ENCODE measurements around the gene CLMN. TPM values are rescaled to one million over a fixed set of nuclear protein-coding genes. Genes with fewer than 3 reads are reported as not detected.

CLMN gene
- total and polyA plus RNA-seq, 9 of the 15 experiments (the other 6 are each of a cell fraction or from before 2014, with no cell fraction given), result 0.01 to 0.18 (median 0.07) TPM; not detected in 4

- no peak for TF ChIP-seq AFF4 (CRISPR knock-in tag; IDR thresholded peaks at IDR 0.05)
These were observed 12.9 kb upstream of the CLMN start (continued) for GRCh38 chr14:95332641-95333040.

- in situ Hi-C loops (cut with MboI), result no loop called here
- intact Hi-C loops (cut with micrococcal nuclease), result no loop called here
- peaks cover 2 to 7% of the 10 kb centered on the region in 2 experiments; a peak in 1 of 5 replicates for H3K27me3 ChIP-seq (ENCODE audit: control insufficient read depth in 2 of 2, insufficient read depth in 2 of 2, low read length in 2 of 2)
- no peak overlapping the region for H3K9ac ChIP-seq (ENCODE audit: insufficient read depth in 1 of 2, low read depth in 2 of 2, low read length in 2 of 2)
- H4K20me1 ChIP-seq (replicated peaks; ENCODE audit: control insufficient read depth, insufficient read depth, low read length), result no peaks in the 10 kb centered on the region
- H2AFZ ChIP-seq (ENCODE audit: low read depth, low read length), result no peak overlapping the region
- ChIA-PET POLR2A (no interaction called here), CTCF (ENCODE audit: low intra/inter-chr PET ratio) (no interaction called here)
- H3K36me3 ChIP-seq (ENCODE audit: control insufficient read depth, insufficient read depth, low read length), result no peaks in the 10 kb centered on the region
- FAIRE-seq (no peak), ATAC-seq (no peak), DNase-seq (ENCODE audit: extremely low read depth in 1 of 4, low spot score in 3 of 4) (no peak)
- H3K4me2 ChIP-seq (ENCODE audit: insufficient read depth, low read length), result no peak overlapping the region
- WGBS (ENCODE audit: insufficient coverage, low coverage, missing lambda C conversion rate), result 3% methylated on average over 5 of the region's 10 CpGs
- H3K9me3 ChIP-seq (replicated peaks; ENCODE audit: control insufficient read depth, insufficient read depth, low read depth, low read length), result no peaks in the 10 kb centered on the region
- BruUV-seq (replicated peaks), result no TSS peak
- H3K4me1 ChIP-seq (replicated peaks in 1 of 2; ENCODE audit: control insufficient read depth in 2 of 2, insufficient read depth in 2 of 2, low read length in 2 of 2), result no peaks in the 10 kb centered on the region
- no peaks in the 10 kb centered on the region for H3K9me1 ChIP-seq (ENCODE audit: control insufficient read depth, insufficient read depth, low read length)
- no peak overlapping the region for H3K27ac ChIP-seq (ENCODE audit: extremely low read depth, low read depth, low read length)
- no peaks in the 10 kb centered on the region for H3K79me2 ChIP-seq (ENCODE audit: control insufficient read depth, insufficient read depth, low read length)
- no peak overlapping the region for H3K4me3 ChIP-seq
- TF ChIP-seq CHCHD3 (CRISPR knock-in tag; IDR thresholded peaks at IDR 0.05) (no peak), ZNF239 (CRISPR knock-in tag; IDR thresholded peaks at IDR 0.05) (no peak), TCFL5 (CRISPR knock-in tag; conservative IDR thresholded peaks at IDR 0.05) (no peak), TEAD4 (IDR thresholded peaks at IDR 0.05; ENCODE audit: low read length) (no peak), TEAD4 (CRISPR knock-in tag; IDR thresholded peaks at IDR 0.05; ENCODE audit: borderline replicate concordance) (no peak), TFAP4 (CRISPR knock-in tag; IDR thresholded peaks at IDR 0.05; ENCODE audit: borderline replicate concordance) (no peak), ARNT (IDR thresholded peaks at IDR 0.05) (no peak), KLF16 (IDR thresholded peaks at IDR 0.05) (no peak), DLX4 (CRISPR knock-in tag; IDR thresholded peaks at IDR 0.05) (no peak), ZC3H4 (CRISPR knock-in tag; IDR thresholded peaks at IDR 0.05; ENCODE audit: borderline replicate concordance) (no peak), FOXO4 (CRISPR knock-in tag; IDR thresholded peaks at IDR 0.05) (no peak)
These were observed 12.2 kb upstream of the CLMN start for GRCh38 chr14:95331708-95332408.

Measured in K562 (cell line).